Panc1 (cell line): ENCODE data around the gene CFAP53. TPM values are rescaled to one million over a fixed set of nuclear protein-coding genes. Genes with fewer than 3 reads are reported as not detected.

ENCODE experiments used
- ATAC-seq: fragments of 200-7000 bp; cut with Tn5 transposase; 2 replicates; pipeline ENCODE4 v1.9.1; 2020; ENCODE audit warnings: mild to moderate bottlenecking, moderate library complexity
- BruUV-seq: library from RNA; stranded (reverse); fragments of 400-500 nt; replicated peaks from 2 replicates; lab custom pipeline; 2021; lab: Mats Ljungman, UMichigan
- CTCF ChIA-PET: fragments of 300-600 bp; sonication (Branson Sonifier 250); formaldehyde crosslinking; loops from one replicate; lab custom pipeline; 2022; ENCODE audit warnings: antibody characterized with exemption; lab: Charles Lee
- POLR2A ChIA-PET: fragments of 300-600 bp; sonication (Branson Sonifier 250); formaldehyde crosslinking; loops from one replicate; lab custom pipeline; 2022; ENCODE audit warnings: antibody characterized with exemption; lab: Charles Lee
- DNase-seq: peaks from one replicate; pipeline ENCODE4 v3.0.0-alpha.2; 2010; ENCODE audit warnings: low read depth, low spot score
- H3K27ac ChIP-seq: 2 replicates; pipeline ENCODE4 v1.5.1; 2011; ENCODE audit warnings: mild to moderate bottlenecking, low read length, inconsistent platforms
- H3K27me3 ChIP-seq: fragments of 200-500 bp; sonication (Bioruptor generic); 2 replicates; pipeline ENCODE4 v1.6.0; 2014; ENCODE audit warnings: low read length, inconsistent platforms; ENCODE audit not compliant: control insufficient read depth, insufficient read depth
- H3K36me3 ChIP-seq: fragments of 200-500 bp; sonication (Bioruptor generic); 2 replicates; pipeline ENCODE4 v1.5.1; 2014; ENCODE audit warnings: inconsistent platforms, mild to moderate bottlenecking, low read length, moderate library complexity; ENCODE audit not compliant: control insufficient read depth, insufficient read depth
- H3K4me1 ChIP-seq: 2 replicates; pipeline ENCODE4 v1.5.1; 2011; ENCODE audit warnings: inconsistent platforms, mild to moderate bottlenecking, low read length, moderate library complexity; ENCODE audit not compliant: control insufficient read depth, insufficient read depth
- H3K4me3 ChIP-seq, 2 experiments: 2 replicates each; pipeline ENCODE4 v1.5.1; 2011 to 2012; ENCODE audit warnings: low read depth in 2 of 2, low read length in 2 of 2, mild to moderate bottlenecking in 2 of 2, inconsistent platforms in 1 of 2, moderate library complexity in 1 of 2
- H3K9me3 ChIP-seq: fragments of 200-500 bp; sonication (Bioruptor generic); 2 replicates; pipeline ENCODE4 v1.5.1; 2014; ENCODE audit warnings: low read depth, mild to moderate bottlenecking, inconsistent platforms, low read length, moderate library complexity; ENCODE audit not compliant: control insufficient read depth, insufficient read depth
- CTCF ChIP-seq: fragments of 450-650 bp; IDR thresholded peaks from 2 replicates; pipeline ENCODE4 v1.5.1; 2017; ENCODE audit warnings: mild to moderate bottlenecking
- POLR2AphosphoS5 ChIP-seq: IDR thresholded peaks from 2 replicates; pipeline ENCODE4 v1.6.1; 2012; ENCODE audit warnings: mild to moderate bottlenecking, low read depth, low read length, moderate library complexity
- REST ChIP-seq, 2 experiments: IDR thresholded peaks; 2 replicates each; pipeline ENCODE4 v1.6.1; 2011 to 2012; ENCODE audit warnings: low read depth in 2 of 2, control low read depth in 1 of 2, low read length in 1 of 2, mild to moderate bottlenecking in 1 of 2, moderate library complexity in 1 of 2; ENCODE audit not compliant: insufficient read depth in 1 of 2
- SIN3A ChIP-seq: IDR thresholded peaks from 2 replicates; pipeline ENCODE4 v1.6.1; 2012; ENCODE audit warnings: low read depth, mild to moderate bottlenecking, low read length, moderate library complexity, borderline replicate concordance; ENCODE audit not compliant: insufficient read depth
- TCF7L2 ChIP-seq: IDR thresholded peaks from 2 replicates; pipeline ENCODE4 v1.6.1; 2011; ENCODE audit warnings: mild to moderate bottlenecking, low read depth, low read length, inconsistent platforms
- in situ Hi-C: cut with HindIII; loops from 2 replicates; pipeline ENCODE4 v1.10.0; 2016; ENCODE audit warnings: low sequenced_read_pairs, low pct_unique_long_range_greater_than_20kb
- intact Hi-C: fragments of 100-400 bp; cut with micrococcal nuclease; formaldehyde crosslinking; loops from one replicate; pipeline ENCODE4 v1.10.0; 2022; ENCODE audit not compliant: unreplicated experiment
- total RNA-seq: library from RNA; stranded (reverse); gene quantifications from one replicate; pipeline ENCODE4 v1.2.1, GENCODE V29; 2021; ENCODE audit not compliant: unreplicated experiment

Gene CFAP53
- total RNA-seq, 1 experiment from 2014 or later: 0.23 TPM

GRCh38 chr18:50179465-50179864 is 86.8 kb downstream of the CFAP53 start:
- CTCF ChIA-PET: no interaction called here
- DNase-seq: no peak
- in situ Hi-C loops (no loop called here), intact Hi-C loops (no loop called here)
- Histone ChIP-seq H3K9me3 (no peaks in the 10 kb centered on the region), H3K27ac (no peak overlapping the region), H3K27me3 (no peaks in the 10 kb centered on the region; the same call in 1 of the 2 replicates), H3K36me3 (no peaks in the 10 kb centered on the region), H3K4me1 (no peaks in the 10 kb centered on the region), H3K4me3 (no peak overlapping the region)
- no TSS peak for BruUV-seq
- TF ChIP-seq REST (IDR thresholded peaks at IDR 0.05; ENCODE audit: insufficient read depth in 1 of 2, low read depth in 2 of 2, low read length in 1 of 2) (no peak), CTCF (no peak), POLR2AphosphoS5 (no peak), TCF7L2 (no peak), SIN3A (no peak)
- POLR2A ChIA-PET: no interaction called here
- no peak for ATAC-seq

GRCh38 chr18:50177294-50177992 is 88.9 kb downstream of the CFAP53 start:
- in situ Hi-C loops: no loop called here
- POLR2A ChIA-PET: no interaction called here
- ATAC-seq: no peak

More at GRCh38 chr18:50177294-50177992, 88.9 kb downstream of the CFAP53 start:
- no peaks in the 10 kb centered on the region for H3K9me3 ChIP-seq
- TF ChIP-seq REST (IDR thresholded peaks at IDR 0.05; ENCODE audit: insufficient read depth in 1 of 2, low read depth in 2 of 2, low read length in 1 of 2): no peak
- TF ChIP-seq POLR2AphosphoS5: no peak
- no peak for TF ChIP-seq SIN3A
- no peak for TF ChIP-seq TCF7L2
- TF ChIP-seq CTCF: no peak
- no peaks in the 10 kb centered on the region; the same call in 1 of the 2 replicates for H3K27me3 ChIP-seq
- no peak overlapping the region for H3K27ac ChIP-seq
- intact Hi-C loops: no loop called here
- no peaks in the 10 kb centered on the region for H3K36me3 ChIP-seq
- CTCF ChIA-PET: no interaction called here
- no peak for DNase-seq
- H3K4me1 ChIP-seq: no peaks in the 10 kb centered on the region
- no TSS peak for BruUV-seq
- H3K4me3 ChIP-seq: no peak overlapping the region
